GM18907 (cell line): ENCODE measurements around the gene MGLL.
"Not testable (repeated sequence)": the region's sequence is repeated elsewhere in the genome, so short reads cannot be mapped to it uniquely, and the experiment has no call there.

ENCODE experiments used
- ATAC-seq: cut with Tn5 transposase; IDR thresholded peaks from one replicate; pipeline ENCODE4 v1.9.1; 2021; ENCODE audit warnings: mild to moderate bottlenecking, moderate library complexity; ENCODE audit not compliant: unreplicated experiment

MGLL gene

DNA sequence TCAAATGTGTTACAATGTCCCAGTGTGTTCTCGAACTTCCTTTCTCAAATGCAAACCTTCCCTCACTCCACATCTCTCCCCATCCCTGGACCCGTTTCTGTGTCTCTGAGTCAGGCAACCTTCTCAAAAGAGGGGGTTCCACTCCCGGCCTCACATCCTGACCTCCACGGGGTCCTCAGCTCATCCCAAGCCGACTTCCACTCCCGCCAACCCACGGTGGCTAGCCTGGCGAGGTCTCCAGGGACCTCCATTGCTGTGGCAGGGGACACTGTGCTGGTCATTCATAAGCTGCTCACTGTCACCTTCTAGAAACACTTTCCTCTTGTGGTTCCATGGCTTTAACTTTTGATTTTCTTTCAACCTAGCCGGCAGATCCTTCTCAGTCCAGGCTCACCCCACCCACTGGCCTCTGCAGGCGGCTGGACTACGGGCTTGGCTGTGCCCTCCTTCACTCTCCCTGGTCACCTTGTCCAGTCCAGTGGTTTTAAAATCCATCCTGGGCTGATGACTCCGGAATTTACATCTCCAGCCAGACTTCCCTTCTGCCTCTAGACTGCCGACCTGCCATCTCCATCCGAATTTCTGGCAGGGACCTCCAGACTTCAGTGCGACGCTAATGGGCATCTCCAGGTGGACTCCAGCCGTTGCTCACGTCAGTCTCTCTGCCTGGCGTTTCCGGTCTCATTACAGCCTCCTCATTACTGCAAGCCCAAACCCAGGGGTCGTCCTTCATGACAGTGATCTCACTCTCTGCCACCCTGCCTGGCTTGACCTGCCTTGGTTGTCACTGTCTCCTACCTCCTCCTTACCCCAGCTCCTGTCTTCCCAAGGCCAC lies 129.6 kb downstream of the MGLL start:
- ATAC-seq: no peak

DNA sequence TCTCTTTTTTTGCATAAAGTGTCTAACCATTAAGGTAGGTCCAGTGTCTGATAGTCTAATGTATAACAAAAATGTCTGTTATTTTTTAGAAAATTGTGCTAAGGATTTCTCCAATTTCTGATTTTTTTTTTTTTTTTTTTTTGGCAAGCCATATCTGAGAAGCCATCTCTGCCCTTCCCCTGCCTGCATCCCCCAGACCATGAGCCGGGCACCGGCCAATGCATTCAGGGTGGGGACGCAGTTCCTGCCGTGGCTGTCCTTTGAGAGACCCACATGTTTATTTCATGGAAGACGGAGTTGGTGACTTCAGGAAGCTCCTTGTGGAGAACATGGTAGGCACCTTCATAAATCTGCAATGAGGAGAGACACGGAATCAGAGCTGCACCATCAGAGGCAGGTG lies 130.3 kb downstream of the MGLL start:
- no peak for ATAC-seq

DNA sequence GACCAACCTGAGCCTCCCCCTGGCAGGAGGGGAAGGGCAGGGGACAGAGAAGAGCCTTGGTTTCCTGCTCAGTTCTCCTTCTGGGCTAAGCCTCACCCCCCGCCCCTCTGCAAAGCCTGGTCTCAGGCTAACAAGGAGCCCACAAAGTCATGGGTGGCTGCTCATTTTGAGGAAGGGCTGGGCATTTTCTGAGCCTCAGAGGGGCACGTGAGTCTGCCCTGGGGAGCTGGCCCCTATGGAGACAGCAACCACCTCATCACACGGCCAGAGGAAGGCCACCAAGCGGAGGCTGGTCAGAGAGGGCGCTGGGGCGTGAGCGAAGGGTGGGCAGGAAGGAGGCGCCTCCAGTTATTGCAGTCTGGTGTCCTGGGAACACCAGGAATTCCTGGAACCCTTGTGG lies 130.8 kb downstream of the MGLL start:
- ATAC-seq: no peak

DNA sequence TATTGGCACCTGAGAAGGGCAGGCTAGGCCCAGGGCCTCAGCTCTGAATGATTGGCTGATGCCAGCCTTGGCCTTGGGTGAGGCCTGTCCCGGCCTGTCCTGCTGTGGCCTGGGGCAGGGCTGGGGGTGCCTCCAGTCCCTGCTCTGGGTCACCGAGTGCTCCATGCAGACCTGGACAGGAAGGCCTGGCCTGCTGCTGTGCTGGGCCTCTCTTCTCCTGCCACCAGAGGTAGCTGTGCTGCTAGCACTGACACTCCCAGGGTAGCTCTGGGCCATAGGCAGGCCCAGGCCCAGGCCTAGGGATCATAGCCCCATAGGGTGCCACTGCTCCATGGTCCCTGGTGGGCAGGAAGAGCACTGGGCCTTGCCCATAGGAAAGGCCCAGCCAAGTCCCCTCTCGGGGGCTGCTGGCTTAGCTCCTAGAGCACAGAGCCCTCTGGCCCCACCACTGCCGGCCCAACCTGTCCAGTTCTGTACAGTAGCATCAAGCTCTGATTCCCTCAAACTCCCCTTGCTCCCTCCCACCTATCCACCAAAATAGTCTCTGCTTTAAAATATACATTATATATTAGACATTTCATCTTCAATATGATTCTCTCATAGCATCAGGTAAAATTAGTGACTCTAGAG lies 131.4 kb downstream of the MGLL start:
- no peak for ATAC-seq

DNA sequence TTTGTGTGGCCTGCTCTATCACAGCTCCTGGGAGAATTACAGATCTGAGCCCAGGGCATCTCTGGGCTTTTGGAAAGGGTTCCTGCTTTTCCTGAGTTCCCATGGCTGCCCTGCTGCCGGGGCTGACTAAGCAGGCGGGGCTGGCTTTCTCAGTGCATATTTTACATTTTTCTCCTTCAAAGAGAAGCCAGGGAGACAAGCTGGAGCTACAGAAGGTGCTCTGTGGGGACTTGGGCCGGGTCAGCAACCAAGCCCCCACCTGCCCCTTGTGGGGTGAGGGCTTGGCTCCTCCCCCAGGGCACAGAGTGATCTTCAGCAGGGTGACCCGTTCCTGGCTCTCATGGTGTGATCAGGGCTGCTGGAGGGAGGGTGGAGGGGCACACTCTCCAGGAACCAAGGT lies 132.2 kb downstream of the MGLL start:
- no peak for ATAC-seq

DNA sequence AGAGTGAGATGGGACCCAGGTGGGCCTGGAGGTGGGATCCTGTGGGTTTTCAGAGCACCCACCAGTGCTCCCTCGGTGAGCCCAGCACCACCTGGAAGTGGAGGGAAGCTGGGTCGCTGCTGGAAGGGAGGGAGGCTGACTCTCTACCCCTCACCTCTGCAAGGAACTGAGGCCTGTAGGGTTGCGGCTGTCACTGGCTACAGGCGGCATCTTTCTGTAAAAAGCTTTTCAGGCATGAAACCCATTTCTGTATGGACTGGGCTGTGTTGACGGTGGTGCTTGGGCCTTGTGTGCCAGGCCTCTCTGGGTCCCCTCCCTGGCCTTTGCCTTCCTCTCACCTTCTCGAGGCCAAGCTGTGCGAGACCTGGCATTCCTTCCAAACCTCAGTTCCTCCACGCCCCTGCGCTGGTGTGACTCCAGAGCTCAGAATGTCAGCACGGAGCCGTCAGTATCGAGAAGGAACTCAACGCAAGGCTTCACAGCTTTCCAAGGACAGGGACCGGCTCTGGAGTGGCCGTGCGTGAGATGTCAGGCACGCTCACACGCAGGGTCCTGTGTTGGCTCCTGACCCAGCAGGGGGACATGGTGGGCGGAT lies 133.0 kb downstream of the MGLL start:
- ATAC-seq: no peak

DNA sequence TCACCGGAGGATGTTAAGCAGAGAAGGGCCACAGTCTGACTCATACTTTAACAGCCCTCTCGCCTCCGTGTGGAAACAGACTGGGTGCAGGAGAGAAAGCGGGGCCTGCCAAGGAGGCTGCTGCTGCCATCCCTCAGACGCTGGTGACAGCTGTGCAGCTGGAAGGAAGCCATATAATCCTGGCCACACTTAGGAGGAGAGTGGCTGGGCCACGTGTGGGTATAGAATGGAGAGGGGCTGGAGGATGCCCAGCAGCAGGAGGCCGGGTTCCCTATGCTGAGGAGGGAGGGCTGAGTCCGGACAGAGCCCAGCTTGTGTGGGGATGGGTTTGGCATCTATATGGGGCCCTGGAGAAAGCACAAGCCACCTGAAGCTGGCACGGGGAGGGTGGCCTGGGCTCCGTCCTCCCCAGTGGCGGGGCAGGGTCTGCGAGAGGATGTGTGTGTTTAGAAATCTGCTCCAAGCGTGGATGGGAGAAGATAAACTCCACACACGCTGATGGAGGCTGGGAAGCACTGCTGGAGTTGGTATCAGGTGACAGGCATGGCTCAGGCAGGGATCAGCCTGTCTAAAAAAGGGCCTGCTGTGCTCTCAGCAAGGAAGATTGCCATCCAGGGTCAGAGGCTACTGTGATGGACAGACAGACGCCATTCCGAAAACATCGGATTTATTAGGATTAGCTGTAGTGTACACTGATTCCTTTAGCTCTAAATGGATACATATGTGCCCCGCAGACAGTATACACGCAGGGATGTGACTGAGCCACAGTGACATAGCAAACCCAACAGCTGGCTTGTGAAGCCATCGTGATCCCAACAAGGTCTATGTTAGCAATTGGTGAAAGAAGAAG lies 133.7 kb downstream of the MGLL start:
- no peak for ATAC-seq

DNA sequence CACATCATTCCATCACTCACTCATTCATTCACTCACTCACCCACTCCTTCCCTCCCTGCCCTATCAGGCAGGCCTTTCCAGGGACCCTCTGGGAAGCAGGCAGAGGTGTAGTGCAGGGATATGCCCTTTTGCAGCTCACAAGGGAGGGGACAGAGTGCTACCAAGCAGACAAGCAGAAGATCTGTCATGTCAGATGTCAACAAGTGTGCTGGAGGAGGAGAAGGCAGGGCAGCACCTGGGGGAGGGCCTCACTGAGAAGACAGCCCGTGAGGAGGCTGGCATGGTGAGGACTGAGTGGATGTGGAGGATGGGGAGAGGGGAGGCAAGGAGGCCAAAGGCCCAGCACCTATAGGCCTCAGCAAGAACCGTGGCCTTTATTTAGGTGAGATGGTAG lies 134.3 kb downstream of the MGLL start:
- no peak for ATAC-seq

DNA sequence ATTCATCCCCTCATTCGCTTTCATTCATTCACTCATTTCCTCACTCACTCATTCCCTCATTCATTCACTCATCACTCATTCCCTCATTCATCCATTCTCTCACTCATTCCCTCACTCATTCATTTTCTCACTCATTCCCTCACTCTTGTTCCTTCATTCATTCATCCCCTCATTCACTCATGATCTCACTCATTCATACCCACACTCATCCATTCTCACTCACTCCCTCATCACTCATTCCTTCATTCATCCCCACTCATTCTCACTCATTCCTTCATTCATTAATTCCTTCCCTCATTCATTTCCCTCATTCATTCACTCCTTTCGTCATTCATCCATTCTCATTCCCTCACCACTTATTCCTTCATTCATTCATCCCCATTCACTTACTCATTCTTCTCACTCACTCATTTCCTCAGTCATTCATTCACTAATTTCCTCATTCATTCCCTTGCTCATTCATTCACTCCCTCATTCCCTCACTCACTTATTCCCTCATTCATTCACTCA lies 135.0 kb downstream of the MGLL start:
- ATAC-seq: no peak

DNA sequence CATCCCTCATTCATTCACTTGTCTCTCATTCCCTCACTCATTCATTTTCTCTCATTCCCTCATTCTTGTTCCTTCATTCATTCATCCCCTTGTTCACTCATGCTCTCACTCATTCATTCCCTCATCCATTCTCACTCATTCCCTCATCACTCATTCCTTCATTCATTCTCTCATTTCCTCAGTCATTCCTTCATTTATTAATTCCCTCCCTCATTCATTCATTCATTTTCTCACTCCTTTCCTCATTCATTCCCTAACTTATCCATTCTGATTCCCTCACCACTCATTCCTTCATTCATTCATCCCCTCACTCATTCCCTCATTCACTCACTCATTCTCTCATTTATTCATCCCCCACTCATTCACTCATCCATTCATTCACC lies 135.8 kb downstream of the MGLL start:
- ATAC-seq: no peak

DNA sequence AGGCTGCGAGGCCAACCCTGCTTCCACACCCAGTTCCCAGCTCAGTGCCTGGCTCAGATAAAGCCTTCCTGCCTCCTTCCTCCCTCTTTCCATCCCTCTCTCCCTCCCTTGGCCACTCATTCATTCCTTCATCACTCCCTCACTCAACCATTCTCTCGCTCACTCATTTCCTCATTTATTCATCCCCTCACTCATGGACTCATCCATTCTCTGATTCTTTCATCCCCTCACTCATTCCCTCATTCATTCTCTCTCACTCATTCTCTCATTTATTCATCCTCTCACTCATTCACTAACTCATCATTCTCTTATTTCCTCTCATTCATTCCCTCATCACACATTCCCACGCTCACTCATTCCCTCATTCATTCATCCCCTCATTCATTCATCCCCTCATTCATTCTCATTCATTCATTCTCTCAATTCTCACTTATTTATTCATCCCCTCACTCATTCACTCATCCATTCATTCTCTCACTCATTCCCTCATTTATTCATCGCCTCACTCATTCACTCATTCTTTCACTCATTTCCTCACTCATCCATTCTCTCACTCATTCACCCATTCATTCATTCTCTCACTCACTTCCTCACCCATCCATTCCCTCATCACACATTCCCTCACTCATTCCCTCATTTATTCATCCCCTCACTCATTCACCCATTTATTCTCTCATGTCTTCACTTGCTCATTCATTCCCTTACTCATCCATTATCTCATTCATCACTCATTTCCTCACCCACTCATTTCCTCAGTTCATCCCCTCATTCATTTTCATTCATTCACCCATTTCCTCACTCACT lies 136.4 kb downstream of the MGLL start:
- ATAC-seq: no peak

DNA sequence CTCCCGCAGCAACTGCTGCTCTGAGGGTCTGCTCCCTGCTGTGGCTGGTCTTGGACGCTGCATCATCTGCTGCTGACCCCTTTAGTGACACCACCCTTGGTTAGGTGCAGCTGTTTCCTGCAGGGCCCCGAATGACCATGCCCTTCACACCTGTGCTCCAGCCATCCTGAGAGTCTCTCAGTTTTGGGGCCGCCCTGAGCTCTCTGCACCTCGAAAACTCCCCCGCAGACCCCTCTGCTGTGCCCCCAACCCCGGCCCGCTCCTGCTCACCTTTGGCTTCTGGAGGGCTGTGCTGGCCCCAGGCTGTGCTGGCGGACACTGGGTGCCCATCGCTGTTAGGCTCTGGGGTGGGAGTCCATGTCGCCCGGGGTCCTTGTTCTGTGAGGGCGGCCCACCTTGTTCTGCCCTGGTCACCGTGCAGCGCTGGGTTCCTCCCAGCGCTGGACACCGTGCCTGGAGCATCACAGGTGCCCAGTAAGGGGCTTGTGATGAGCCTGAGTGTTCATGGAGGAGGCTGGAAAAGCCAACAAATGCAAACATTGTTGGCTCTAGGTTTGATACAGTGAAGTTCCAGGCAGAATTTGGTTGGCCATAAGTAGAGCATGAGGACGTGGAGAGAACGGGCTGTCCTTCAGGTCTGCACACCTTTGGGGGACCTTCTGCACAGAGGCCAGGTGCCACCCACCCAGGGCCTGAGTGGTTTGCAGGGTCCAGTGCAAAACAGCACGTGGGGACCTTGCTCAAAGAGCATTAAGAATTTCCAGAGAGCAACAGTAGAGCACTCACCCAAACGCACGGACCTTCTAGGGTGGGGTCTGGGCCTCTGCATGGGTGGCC lies 137.2 kb downstream of the MGLL start:
- ATAC-seq: no peak

DNA sequence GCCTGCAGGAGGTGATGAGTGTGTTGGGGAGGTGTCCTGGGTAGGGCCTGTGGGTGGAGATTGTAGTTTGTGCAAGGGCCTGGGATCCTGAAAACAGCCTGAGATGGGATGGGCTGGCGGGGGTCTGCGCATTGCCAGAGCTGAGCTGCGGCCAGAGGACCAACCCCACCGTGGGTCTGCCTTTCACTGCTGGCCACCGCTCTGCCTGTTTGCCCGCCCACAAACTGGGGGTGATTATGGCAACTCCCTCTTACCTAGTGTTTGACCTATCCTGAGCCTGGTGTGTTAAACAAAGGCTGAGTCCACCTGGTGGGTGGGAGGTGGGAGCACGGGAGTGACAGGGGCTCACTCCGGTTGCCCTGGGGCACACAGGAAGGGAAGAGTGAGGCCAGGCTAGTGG lies 139.8 kb downstream of the MGLL start:
- no peak for ATAC-seq

DNA sequence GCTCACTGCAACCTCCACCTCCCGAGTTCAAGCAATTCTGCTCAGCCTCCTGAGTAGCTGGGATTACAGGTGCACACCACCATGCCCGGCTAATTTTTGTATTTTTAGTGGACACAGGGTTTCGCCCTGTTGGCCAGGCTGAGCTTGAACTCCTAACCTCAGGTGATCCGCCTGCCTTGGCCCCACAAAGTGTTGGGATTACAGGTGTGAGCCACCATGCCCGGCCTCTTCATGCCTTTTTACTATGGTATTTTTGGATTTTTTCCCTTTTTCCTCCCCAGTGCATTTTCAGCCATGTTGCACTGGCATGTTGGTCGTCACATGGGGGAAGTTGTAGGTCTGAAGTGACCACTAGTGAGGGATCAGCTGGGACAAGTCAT lies 140.2 kb downstream of the MGLL start:
- not testable (repeated sequence) for ATAC-seq

DNA sequence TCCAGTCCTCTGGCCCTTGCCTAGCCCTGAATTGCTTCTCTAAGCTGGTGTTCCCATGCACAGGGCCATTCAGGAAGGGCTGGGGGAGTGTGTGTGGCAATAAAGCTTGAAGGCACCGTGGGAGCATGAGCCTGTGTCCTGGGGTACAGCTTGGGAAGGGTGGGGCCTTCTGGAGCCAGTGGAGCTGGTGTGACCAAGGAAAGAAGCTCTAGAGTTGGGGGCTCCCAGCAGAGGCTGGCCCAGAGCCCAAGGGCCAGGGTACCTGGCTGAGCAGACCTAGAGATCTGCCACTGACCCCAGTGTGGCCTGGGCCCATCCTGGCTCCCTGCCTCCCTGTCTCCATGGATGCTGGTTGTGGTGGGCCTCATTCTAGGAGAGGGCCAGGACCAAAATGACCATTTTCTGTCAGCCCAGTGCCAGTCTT lies 141.5 kb downstream of the MGLL start:
- no peak for ATAC-seq

DNA sequence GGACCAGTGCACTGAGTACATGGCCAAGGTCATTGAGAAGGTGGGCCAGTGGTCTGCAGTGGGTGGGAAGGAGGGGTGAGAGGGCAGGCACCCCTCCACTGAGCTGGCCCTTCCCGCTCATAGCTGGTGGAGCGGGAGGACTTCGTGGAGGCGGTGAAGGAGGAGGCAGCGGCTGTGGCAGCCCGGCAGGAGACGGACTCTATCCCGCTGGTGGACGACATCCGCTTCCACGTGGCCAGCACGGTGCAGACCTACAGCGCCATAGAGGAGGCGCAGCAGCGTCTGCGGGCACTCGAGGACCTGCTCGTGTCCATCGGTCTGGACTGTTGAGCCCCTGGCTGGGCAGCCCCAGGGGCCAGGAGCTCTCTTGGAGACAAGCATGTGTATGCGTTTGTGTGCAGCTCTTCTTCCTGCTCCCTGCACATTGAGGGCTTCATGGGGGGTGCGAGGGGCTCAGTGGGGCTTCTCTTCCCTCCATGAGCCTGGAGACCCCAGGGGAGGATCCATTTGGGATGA lies 142.1 kb downstream of the MGLL start:
- ATAC-seq: no peak

DNA sequence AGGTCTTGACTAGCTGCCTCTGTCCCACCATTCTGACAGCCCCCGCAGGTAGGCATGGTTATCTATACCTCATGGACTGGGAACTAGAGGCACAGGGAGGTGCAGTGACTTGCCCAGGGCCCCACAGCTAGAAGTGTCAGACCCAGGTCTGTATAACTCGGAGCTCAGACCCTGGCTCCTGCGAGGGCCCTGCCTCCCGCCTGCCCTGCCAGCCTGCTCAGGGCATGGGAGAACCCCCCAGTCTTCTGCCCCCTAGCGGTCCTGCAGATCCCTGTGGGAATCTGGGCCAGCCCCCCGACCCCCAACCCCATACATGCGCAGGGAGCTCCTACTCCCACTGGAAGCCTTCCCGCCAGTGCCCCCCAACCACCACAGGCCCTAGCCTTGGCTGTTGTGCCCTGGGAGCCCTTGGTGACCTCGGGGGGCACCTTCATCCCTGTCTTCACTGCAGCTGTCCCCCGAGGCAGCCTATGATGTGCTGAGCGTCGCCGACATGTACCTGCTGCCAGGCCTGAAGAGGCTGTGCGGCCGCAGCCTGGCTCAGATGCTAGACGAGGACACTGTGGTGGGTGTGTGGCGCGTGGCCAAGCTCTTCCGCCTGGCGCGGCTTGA lies 142.7 kb downstream of the MGLL start:
- no peak for ATAC-seq

DNA sequence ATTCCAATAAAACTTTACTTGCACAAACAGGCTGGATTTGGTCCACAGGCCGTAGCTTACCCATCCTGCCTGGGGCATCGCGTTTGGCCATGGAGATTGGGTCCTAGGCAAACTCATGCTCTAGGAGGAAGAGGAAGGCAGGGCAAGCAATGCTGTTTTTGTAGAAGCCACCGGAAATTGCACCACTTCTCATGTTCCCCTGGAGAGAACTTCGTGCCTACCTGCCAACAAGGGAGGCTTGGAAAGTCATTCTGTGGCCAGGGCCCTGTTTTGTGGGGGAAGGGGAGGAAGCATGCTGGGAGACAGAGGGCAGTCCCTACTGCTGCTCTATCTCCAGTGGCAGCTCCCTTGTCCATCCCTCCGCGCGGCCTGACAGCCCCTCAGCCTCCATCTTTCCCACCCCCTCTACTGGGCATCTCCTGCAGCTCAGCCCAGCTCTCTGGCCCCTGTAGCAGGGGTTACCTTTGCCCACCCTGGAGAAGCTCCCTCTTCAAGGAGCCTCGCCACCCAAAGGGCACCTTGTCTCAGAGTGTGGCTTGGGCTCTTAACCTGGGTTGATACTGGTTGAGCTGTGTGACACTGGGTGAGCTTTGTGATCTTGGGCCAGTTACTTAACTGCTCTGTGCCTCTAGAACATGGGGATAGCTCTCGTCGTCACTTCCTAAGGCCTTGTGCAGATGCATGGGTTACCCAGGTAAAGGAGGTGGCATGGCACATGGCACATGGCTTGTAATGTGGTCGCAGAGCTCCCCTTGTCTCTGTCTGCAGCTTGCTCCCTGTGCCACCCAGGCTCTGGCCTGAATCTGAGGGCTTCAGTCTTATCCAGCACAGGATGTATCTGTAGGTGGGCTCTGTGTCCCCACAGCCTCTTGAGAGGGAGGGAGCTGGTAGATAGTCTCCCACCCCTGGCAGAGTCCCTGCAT lies 143.4 kb downstream of the MGLL start:
- ATAC-seq: no peak
